ENCODE measurements around the gene ANO6.

DNA sequence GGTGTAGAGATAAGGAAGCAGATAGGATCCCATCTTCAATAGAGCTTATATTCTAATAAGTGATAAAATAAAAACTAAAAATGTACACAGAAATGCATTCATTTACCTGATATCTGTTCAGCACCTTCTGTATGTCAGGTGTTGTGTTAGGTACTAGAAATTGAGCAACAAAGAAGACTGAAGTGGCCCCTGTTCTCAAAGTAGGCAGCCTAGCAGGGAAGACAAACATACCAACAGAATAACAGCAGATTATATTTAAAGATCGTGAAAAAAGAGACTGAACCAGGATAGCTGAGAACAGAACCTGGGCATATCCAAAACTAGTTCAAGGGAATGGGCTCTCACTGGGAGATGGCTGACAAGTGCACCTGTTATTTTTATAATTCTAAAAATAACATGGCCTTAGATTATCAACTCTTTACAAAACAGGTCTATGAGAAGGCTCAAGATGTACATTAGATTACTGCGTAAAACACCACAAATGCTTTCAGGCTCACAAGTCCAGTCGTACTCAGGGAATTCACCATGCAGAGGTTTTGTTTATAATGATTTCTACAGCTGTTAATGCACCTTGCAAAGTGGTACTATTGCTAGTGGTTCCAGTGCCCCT, 16.4 kb downstream of the ANO6 start:
- TF ChIP-seq, protein P1, sequence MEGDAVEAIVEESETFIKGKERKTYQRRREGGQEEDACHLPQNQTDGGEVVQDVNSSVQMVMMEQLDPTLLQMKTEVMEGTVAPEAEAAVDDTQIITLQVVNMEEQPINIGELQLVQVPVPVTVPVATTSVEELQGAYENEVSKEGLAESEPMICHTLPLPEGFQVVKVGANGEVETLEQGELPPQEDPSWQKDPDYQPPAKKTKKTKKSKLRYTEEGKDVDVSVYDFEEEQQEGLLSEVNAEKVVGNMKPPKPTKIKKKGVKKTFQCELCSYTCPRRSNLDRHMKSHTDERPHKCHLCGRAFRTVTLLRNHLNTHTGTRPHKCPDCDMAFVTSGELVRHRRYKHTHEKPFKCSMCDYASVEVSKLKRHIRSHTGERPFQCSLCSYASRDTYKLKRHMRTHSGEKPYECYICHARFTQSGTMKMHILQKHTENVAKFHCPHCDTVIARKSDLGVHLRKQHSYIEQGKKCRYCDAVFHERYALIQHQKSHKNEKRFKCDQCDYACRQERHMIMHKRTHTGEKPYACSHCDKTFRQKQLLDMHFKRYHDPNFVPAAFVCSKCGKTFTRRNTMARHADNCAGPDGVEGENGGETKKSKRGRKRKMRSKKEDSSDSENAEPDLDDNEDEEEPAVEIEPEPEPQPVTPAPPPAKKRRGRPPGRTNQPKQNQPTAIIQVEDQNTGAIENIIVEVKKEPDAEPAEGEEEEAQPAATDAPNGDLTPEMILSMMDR (IDR thresholded peaks at IDR 0.05; ENCODE audit: poor library complexity, severe bottlenecking) = no peak
- TF ChIP-seq EZH2 (IDR thresholded peaks at IDR 0.05; ENCODE audit: borderline replicate concordance, insufficient read depth, low read length, poor library complexity, severe bottlenecking) (no peak), EP300 (conservative IDR thresholded peaks at IDR 0.05; ENCODE audit: poor library complexity, severe bottlenecking) (no peak)
